Right lobe of liver (tissue), 4 donors: ENCODE measurements around the gene CAMTA1.

Experiments
- POLR2A ChIP-seq: fragments of 450-650 bp; IDR thresholded peaks from one replicate; pipeline ENCODE4 v1.6.1; 2017; ENCODE audit warnings: antibody characterized with exemption, mild to moderate bottlenecking
- TF ChIP-seq, protein P1 (sequence below), 4 donors: fragments of 200-600 bp in 3 of 4; fragments of 450-650 bp in 1 of 4; IDR thresholded peaks; one replicate each; pipeline versions ENCODE4 v1.5.1 to v1.8.0; 2016 to 2022; ENCODE audit warnings: antibody characterized with exemption in 4 of 4, mild to moderate bottlenecking in 2 of 4
- donor health status: DM: no; HTN: no; CAD: no.
- donor health status: DM: no; HTN: no; CAD: no.
- donor health status: DM: no; HTN: yes; CAD: no.

DNA sequence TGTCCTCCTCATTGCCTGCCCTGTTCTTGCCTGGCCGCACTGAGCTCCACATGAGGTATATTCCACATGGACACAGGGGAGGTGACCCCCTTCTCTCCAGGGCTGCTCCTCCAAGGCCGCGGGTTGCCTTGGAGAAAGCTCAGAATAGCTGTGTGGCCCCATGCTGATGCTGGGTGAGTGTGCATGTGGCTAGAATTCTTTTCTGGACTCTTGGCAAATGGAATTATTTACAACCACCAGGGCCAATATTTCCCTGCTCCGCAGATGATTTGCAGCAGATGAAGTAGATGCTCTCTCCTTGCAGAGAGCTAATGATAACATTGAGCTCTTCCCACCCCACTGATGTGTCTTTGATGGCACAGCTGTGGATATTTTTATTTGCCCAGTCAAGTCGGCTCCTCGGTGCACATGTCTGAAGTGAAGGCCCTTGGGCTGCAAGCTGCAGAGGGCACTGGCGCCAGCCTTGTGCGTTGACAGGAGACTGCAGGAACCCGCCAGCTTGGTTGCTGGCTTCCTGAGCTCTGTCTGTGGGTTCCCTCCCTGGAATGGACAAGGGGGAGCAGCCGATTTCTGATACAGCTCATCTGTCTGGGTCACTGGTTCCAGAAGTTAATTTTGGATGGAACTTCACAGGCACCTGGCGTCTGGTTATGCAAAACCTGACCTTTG lies 581.2 kb downstream of the CAMTA1 start:
- TF ChIP-seq, protein P1, sequence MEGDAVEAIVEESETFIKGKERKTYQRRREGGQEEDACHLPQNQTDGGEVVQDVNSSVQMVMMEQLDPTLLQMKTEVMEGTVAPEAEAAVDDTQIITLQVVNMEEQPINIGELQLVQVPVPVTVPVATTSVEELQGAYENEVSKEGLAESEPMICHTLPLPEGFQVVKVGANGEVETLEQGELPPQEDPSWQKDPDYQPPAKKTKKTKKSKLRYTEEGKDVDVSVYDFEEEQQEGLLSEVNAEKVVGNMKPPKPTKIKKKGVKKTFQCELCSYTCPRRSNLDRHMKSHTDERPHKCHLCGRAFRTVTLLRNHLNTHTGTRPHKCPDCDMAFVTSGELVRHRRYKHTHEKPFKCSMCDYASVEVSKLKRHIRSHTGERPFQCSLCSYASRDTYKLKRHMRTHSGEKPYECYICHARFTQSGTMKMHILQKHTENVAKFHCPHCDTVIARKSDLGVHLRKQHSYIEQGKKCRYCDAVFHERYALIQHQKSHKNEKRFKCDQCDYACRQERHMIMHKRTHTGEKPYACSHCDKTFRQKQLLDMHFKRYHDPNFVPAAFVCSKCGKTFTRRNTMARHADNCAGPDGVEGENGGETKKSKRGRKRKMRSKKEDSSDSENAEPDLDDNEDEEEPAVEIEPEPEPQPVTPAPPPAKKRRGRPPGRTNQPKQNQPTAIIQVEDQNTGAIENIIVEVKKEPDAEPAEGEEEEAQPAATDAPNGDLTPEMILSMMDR (IDR thresholded peaks at IDR 0.05): no peak
- TF ChIP-seq POLR2A: no peak
